Measurements from ENCODE around the gene ATXN7L3.
"Not testable (repeated sequence)": the region's sequence is repeated elsewhere in the genome, so short reads cannot be mapped to it uniquely, and the experiment has no call there.

The ATXN7L3 gene

GRCh38 chr17:44155488-44155887, 44.2 kb downstream of the ATXN7L3 start:
- peaks cover 14% of the 10 kb centered on the region for H3K36me3 ChIP-seq (ENCODE audit: control insufficient read depth, insufficient read depth, low read length)
- no peak for DNase-seq (ENCODE audit: extremely low read depth, insufficient read length)

GRCh38 chr17:44152875-44153274, 46.8 kb downstream of the ATXN7L3 start:
- Histone ChIP-seq H3K4me3 (replicated peaks; ENCODE audit: low read depth, low read length) (no peak overlapping the region), H3K27me3 (replicated peaks; ENCODE audit: control insufficient read depth, insufficient read depth, low read length) (no peaks in the 10 kb centered on the region), H3K36me3 (ENCODE audit: control insufficient read depth, insufficient read depth, low read length) (peaks cover 23% of the 10 kb centered on the region)
- no peak for TF ChIP-seq CTCF (IDR thresholded peaks at IDR 0.05; ENCODE audit: insufficient read depth, low read length, poor library complexity, severe bottlenecking)
- no peak for DNase-seq (ENCODE audit: extremely low read depth, insufficient read length)

More at GRCh38 chr17:44155488-44155887, 44.2 kb downstream of the ATXN7L3 start:
- H3K27me3 ChIP-seq (replicated peaks; ENCODE audit: control insufficient read depth, insufficient read depth, low read length): no peaks in the 10 kb centered on the region
- H3K4me3 ChIP-seq (replicated peaks; ENCODE audit: low read depth, low read length): no peak overlapping the region
- TF ChIP-seq CTCF (IDR thresholded peaks at IDR 0.05; ENCODE audit: insufficient read depth, low read length, poor library complexity, severe bottlenecking): no peak

DNA sequence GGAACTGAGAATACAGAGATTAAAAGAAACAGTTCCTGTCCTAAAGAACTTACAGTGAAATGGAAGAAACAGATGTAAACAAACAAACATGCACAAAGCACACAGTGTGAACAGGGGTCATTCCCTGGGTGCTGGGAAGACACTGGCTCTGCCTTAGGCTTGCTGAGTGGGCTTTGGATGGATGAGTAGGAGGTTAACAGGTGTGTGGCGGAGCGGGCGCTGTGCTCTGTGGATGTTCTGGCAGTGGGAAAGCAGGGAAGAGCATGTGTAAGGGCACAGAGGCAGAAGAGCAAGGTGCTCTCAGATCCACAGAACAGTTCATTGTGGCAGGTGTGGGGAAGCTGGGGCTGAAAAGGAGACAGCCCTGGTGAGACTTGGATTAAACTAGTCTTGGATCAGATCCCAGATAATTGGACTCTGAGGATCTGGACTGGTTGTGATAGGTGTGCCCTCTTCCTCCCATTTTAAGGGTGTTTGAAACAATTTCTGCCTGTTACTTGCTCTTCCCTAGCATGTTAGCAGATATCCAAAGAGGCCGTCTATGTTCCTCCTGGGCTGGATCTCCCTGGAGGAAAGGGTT, 49.8 kb downstream of the ATXN7L3 start:
- no peak for DNase-seq (ENCODE audit: extremely low read depth, insufficient read length)
- peaks cover 15% of the 10 kb centered on the region for H3K36me3 ChIP-seq (ENCODE audit: control insufficient read depth, insufficient read depth, low read length)

GRCh38 chr17:44149066-44149465, 50.6 kb downstream of the ATXN7L3 start:
- H3K36me3 ChIP-seq (ENCODE audit: control insufficient read depth, insufficient read depth, low read length): peaks cover 11% of the 10 kb centered on the region
- DNase-seq (ENCODE audit: extremely low read depth, insufficient read length); H3K27me3 ChIP-seq (replicated peaks; ENCODE audit: control insufficient read depth, insufficient read depth, low read length); H3K4me3 ChIP-seq (replicated peaks; ENCODE audit: low read depth, low read length): not testable (repeated sequence)

More for the DNA sequence above, 49.8 kb downstream of the ATXN7L3 start:
- TF ChIP-seq CTCF (IDR thresholded peaks at IDR 0.05; ENCODE audit: insufficient read depth, low read length, poor library complexity, severe bottlenecking): no peak
- Histone ChIP-seq H3K4me3 (replicated peaks; ENCODE audit: low read depth, low read length) (no peak overlapping the region), H3K27me3 (replicated peaks; ENCODE audit: control insufficient read depth, insufficient read depth, low read length) (no peaks in the 10 kb centered on the region)

DNA sequence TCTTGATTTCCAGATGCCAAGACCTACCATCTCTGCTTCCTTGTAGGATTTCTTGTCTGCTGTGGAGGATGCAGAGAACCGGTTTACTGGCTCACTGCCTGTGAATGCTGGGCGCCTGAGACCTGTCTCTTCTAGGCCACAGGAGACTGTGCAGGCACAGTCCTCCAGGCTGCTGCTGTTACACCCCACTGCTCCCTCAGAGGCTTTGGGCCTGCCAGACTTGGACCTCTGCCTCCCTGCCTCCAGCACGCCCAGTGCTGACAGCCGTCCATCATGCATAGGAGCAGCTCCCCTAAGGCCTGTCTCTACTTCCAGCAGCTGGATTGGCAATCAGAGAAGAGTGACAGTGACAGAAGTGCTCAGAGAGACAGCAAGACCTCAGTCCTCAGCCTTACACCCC, 51.9 kb downstream of the ATXN7L3 start:
- no peak for TF ChIP-seq CTCF (IDR thresholded peaks at IDR 0.05; ENCODE audit: insufficient read depth, low read length, poor library complexity, severe bottlenecking)
- Histone ChIP-seq H3K4me3 (replicated peaks; ENCODE audit: low read depth, low read length) (no peak overlapping the region), H3K27me3 (replicated peaks; ENCODE audit: control insufficient read depth, insufficient read depth, low read length) (no peaks in the 10 kb centered on the region), H3K36me3 (ENCODE audit: control insufficient read depth, insufficient read depth, low read length) (peaks cover 11% of the 10 kb centered on the region)
- DNase-seq (ENCODE audit: extremely low read depth, insufficient read length): no peak

GRCh38 chr17:44146375-44147346, 53.0 kb downstream of the ATXN7L3 start:
- H3K36me3 ChIP-seq (ENCODE audit: control insufficient read depth, insufficient read depth, low read length): peaks cover 9% of the 10 kb centered on the region
- DNase-seq (ENCODE audit: extremely low read depth, insufficient read length): no peak

More at GRCh38 chr17:44146375-44147346, 53.0 kb downstream of the ATXN7L3 start:
- Histone ChIP-seq H3K27me3 (replicated peaks; ENCODE audit: control insufficient read depth, insufficient read depth, low read length) (no peaks in the 10 kb centered on the region), H3K4me3 (replicated peaks; ENCODE audit: low read depth, low read length) (no peak overlapping the region)
- no peak for TF ChIP-seq CTCF (IDR thresholded peaks at IDR 0.05; ENCODE audit: insufficient read depth, low read length, poor library complexity, severe bottlenecking)
